Activated CD4-positive, alpha-beta T cell treated with anti-CD3 and anti-CD28 coated beads for 24 hours (primary cell): ENCODE data around the gene KRT35.

Source experiments
- DNase-seq, 2 donors: peaks; one replicate each; pipeline ENCODE4 v3.0.0-alpha.2; 2020; ENCODE audit warnings: low read depth in 2 of 2

Gene KRT35

GRCh38 chr17:41512546-41513167, 31.7 kb upstream of the KRT35 start:
- no peak for DNase-seq

DNA sequence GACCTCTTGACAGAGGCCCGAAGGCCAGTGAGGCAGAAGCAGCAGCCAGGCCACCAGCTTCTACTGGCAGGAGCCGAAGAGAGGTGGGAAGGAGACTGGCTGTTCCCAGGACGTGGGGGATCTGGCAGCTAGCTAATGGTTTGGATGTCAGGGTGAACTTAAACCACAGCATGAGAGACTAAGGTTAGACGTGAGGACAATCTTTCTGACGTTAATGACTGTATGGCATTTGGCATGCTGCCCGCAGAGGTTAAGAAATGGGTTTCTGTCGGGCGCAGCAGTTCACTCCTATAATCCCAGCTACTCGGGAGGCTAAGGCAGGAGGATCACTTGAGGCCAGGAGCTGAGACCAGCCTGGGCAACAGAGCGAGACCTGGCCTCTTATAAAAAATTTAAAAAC, 30.8 kb upstream of the KRT35 start:
- no peak for DNase-seq

- DNase-seq = no peak
Observed at GRCh38 chr17:41511116-41511515, 30.2 kb upstream of the KRT35 start.

DNA sequence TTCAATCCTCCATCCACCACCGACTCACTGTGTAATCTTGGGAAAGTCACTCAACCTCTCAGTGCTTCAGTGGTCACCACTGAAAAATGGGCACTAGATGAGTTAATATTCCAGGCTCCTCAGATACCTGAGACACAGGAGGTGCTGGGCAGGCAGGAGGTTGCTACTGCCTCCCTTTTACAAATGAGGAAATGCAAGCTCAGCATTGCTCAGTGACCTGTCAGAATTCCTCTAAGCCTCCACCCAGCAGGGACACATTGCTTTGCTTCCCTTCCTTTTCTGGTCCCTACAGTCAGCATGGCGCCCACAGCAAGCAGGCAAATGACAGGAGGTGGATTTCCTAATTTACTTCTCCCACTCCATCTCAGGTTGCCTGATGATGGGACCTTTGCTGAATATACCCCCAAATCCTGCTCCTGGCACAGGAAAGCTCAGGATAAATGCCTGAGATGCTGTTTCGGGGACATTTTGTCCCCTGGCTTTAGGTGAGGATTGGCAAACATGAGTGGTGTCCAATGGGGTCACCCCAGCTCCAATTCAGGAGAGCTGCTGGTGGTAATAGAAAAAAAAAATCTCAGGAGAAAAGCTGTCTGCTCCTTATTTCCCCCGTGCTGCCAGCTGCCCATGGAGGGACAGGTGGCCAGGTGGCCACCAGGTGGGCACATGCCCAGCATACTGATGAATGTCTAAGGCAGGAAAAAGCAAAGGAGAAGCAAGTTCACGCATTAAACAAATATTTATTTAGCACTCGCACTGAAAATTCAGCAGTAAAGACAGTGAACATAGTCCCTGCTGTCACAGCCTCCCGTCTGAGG, 29.5 kb upstream of the KRT35 start:
- DNase-seq = no peak

DNA sequence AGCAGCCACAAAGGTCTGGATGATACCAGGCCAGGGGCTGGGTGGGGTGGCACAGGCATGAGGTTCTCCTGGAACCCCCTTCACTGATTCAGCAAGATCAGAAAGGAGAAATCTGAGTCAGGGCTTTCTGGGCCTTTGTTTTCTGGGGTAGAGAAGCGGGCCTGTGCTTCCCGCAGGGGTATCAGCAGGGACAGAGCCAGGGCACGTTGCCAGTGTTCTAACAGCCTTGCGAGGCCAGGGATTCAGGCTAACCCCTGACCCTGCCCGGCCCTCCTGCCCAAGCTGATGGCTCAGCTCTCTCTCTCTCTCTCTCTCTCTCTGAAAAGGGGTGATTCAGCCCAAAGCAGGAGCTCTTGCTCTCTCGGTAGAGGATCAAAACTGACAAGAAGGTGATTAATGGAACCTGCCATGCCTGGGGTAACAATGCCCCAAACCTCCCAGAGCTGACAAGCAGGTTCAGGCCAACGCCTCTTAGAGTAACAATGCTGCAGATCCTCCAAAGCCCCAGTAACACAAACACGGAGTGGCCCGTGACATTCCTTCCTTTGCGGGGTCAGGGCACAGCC, 26.4 kb upstream of the KRT35 start:
- no peak for DNase-seq

DNA sequence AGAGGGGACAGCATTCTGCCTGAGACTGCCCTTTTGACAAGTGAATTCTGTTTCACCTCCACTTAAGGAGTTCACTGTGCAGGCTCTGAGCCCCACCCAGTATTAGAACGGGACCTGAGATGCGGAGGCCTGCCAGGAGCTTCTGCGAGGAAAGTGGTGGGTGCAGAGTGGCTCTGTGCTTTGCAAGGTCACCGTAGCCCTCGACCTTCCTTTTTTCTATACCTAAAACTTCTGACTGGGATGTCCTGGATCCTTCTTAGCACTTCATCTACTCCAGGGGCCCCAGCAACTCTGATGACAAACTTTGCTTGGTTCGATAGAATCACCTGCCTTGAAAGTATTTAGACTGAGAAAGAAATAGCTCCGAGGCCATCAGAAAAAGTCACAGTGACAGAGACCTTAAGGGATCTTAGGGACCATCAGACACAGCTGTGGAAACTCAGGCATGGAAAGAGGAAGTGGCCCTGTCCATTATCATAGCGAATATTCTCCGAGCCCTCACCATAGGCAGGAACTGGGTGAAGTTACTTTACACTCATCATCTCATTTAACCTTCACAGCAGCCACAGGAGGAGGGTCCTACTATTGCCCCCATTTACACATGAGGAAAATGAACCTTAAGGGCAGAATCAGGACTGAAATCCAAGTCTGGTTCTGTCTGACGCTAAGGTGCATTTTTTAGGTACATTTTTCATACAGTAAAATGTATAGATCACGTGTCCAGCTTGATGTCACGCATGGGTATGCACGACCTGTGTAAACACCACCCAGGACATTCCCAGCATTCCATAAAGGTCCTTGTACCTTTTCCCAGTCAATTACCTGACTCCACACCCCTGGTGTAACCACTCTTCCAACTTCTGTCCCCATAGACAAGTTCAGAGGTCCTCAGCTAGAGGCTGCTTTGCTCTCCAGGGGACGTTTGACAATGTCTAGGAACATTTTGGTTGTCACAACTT, 25.1 kb upstream of the KRT35 start:
- no peak for DNase-seq

DNA sequence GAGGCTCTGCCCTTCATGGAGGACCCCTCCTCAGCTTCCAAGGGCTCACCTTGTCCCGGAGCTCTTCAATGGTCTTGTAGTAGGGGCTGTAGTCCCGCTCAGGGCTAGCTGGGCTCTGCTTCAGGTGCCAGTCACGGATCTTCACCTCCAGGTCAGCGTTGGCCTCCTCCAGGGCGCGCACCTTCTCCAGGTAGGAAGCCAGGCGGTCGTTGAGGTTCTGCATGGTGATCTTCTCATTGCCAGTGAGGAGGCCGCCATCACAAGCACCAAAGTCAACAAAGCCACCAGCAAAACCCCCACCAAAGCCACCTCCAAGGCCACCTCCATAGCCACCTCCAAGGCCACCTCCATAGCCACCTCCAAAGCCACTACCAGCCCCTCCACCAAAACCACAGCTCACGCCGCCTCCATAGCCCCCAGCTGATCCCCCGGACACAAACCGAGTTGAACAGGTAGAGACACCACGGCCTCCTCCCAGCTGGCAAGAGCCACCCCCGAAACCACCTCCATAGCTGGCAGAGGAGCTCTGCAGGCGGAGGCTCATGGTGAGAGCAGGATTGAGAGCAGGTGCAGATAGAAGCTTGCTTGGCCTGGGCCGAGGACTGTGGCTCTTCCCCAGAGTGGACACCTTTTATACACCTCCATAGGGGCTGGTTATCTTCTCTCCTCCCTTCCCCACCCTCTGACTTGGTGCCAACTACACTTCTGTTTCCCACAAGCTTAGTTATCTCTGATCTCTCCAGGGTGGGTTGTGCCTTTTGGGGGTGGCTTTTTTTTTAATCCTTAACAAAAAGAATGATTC, 24.3 kb upstream of the KRT35 start, which contains the start of gene KRT13:
Gene KRT13 (minus strand): TSS at position 606 of the 802 bp plus-strand sequence. CDS start 62 bp downstream, at position 544.
- no peak for DNase-seq

GRCh38 chr17:41504246-41504977, 23.5 kb upstream of the KRT35 start:
- no peak for DNase-seq

GRCh38 chr17:41503202-41503601, 22.3 kb upstream of the KRT35 start:
- DNase-seq = no peak

DNA sequence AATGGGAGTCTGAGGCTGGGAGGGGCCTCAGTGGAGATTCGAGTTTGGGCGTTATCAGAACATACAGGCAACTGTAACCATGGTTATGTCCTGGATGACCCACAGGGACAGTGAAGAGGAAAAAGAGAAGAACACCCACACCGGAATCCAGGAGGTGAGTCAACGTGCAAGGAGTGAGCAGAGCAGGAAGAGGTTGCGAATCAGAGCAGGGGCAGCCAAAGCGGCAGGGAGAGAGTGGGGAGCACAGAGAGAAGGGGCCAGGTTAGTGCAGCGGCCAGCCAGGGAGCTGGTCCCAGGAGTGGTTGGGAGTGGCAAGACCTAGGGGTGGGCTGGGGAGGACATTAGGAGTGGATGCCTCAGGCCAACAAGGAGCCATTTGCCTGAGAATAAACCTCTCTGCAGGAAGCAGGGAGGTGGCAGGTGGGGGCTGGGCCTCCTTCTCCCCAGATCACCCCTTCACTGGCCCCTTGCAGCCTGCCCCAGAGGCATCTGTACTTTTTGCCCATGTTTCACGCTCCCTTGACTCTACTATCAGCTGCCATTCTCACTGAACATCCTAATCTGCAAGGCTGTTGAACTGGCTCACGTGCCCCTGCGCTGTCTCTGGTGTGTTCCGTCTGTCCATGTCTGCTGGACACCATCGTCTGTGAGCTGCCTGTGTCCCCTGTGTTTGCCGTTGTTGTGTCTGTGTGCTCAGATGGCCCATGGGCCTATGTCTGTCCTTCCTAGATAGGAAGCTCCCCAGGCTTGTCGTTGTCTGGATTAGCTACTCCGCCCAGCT, 19.4 kb upstream of the KRT35 start:
- DNase-seq = no peak

GRCh38 chr17:41499714-41500113, 18.8 kb upstream of the KRT35 start:
- no peak for DNase-seq

GRCh38 chr17:41498276-41498675, 17.3 kb upstream of the KRT35 start:
- no peak for DNase-seq

GRCh38 chr17:41496803-41497484, 16.0 kb upstream of the KRT35 start:
- DNase-seq = peak; percentile 59 to 63

GRCh38 chr17:41494524-41494923, 13.6 kb upstream of the KRT35 start:
- no peak for DNase-seq

- DNase-seq = no peak
Observed at GRCh38 chr17:41492771-41493170, 11.8 kb upstream of the KRT35 start.

DNA sequence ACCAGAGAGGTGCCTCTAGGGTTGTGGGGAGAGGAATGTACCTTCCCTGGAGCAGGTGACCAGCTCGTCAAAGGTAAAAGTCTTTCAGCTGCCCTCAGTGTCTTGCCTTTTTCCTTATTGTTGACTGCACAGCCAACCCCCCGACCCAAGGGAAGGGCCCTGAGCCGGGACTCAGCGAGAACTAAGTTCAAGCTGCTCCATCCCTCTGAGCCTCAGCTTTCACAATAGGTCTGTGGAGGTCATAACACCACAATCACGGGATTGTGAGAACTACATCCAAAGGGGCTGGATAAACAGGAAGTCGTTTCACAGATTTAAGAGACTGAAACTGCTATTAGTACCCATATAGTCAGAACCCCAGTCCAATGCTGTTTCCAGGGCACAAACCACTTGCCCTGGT, 11.4 kb upstream of the KRT35 start:
- no peak for DNase-seq

GRCh38 chr17:41491476-41491875, 10.5 kb upstream of the KRT35 start:
- no peak for DNase-seq

DNA sequence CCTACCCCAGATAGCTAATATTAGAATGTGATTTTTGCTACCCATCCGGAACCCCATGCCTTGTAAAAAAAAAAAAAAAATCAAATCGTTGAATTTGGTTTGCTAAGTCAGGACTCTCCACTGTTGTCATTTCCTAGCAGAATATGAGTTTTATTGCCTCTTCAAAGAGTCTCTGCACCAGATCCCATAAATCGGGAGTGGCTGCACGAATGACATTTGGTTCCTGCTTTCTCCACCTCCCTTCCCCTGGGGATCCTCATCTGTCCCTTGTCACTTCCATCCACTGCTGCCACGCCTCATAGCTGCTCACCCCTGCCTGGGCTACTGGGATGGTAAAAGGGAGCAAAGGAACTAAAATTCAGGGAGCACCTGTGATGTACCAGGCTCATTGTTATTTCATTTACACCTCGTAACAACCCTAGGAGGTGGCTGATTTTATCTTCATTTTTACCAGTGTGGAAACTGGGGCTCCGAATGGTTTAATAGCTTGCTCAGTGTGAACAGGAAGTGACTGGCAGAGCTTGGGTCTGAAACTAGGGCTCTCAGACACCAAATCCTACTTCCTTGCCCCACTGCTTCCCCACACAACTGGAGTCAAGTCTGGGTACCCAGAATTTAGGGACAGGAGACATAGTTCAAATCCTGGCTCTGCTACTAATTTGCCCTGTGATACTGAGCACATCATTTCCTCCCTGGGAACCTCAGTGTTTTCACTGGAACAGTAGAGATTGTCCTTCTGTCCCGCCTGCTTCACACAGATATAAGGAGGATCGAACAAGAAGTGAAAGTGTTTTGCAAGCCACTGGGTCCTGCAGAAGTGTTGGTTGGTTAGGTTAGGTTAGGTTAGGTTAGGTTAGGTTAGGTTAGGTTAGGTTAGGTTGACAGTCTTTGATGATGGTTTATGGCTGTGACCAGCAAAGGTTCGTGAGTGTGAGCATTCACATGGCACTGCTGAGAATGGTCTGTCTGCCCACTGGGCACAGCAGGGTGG, 9.3 kb upstream of the KRT35 start:
- no peak for DNase-seq
